ENCODE measurements around the gene PDSS2. TPM values are rescaled to one million over a fixed set of nuclear protein-coding genes. Genes with fewer than 3 reads are reported as not detected.

PDSS2 gene
- total and polyA plus RNA-seq, 2 donors (not counting 1 experiment from before 2014, with no cell fraction given), result 16.9 to 17.0 TPM

GRCh38 chr6:107345393-107345792 lies 114.0 kb downstream of the PDSS2 start:
- Mint-ChIP-seq H3K4me3 (no peak overlapping the region), H3K4me1 (peaks cover 6% of the 10 kb centered on the region), H3K27ac (no peak overlapping the region), H3K9me3 (ENCODE audit: insufficient read depth) (no peaks in the 10 kb centered on the region), H3K27me3 (no peaks in the 10 kb centered on the region)
- ATAC-seq (ENCODE audit: low read depth), result no peak
- no peak overlapping the region for H3K4me3 ChIP-seq (ENCODE audit: control extremely low read depth in 1 of 5, extremely low read depth in 1 of 5, insufficient read depth in 1 of 5, low read depth in 2 of 5, low read length in 4 of 5)
- H3K4me1 ChIP-seq (ENCODE audit: control insufficient read depth in 2 of 2, insufficient read depth in 2 of 2, low read length in 2 of 2), result no peaks in the 10 kb centered on the region
- TF ChIP-seq CTCF (IDR thresholded peaks at IDR 0.05) (no peak), EZH2 (IDR thresholded peaks at IDR 0.05; ENCODE audit: borderline replicate concordance, insufficient read depth, low read depth, low read length, poor library complexity, severe bottlenecking) (no peak)
- H3K36me3 ChIP-seq (replicated peaks in 1 of 2; ENCODE audit: control extremely low read depth in 1 of 2, control insufficient read depth in 1 of 2, extremely low read depth in 1 of 2, insufficient read depth in 2 of 2, low read length in 1 of 2), result peaks cover 0 to 1% of the 10 kb centered on the region in 2 experiments
- H3K27ac ChIP-seq (ENCODE audit: low read length in 2 of 2), result no peak overlapping the region
- intact Hi-C loops (cut with micrococcal nuclease), result no loop called here
- H3K9ac ChIP-seq (ENCODE audit: low read length), result no peak overlapping the region
- H3K27me3 ChIP-seq (replicated peaks in 1 of 4; ENCODE audit: control extremely low read depth in 1 of 4, control insufficient read depth in 3 of 4, insufficient read depth in 4 of 4, low read length in 3 of 4), result no peaks in the 10 kb centered on the region
- no peak for DNase-seq
- H4K20me1 ChIP-seq (ENCODE audit: control insufficient read depth, insufficient read depth, low read length, poor library complexity, severe bottlenecking), result no peaks in the 10 kb centered on the region
- H3K79me2 ChIP-seq (ENCODE audit: control insufficient read depth, insufficient read depth, low read length), result peaks cover 7% of the 10 kb centered on the region
- no peak overlapping the region for H3K4me2 ChIP-seq (replicated peaks; ENCODE audit: low read depth, low read length, poor library complexity, severe bottlenecking)
- POLR2A ChIA-PET, result no interaction called here
- H2AFZ ChIP-seq (ENCODE audit: insufficient read depth, low read depth, low read length, poor library complexity, severe bottlenecking), result no peak overlapping the region
- CTCF ChIA-PET, result no interaction called here
- H3K9me3 ChIP-seq (ENCODE audit: control extremely low read depth in 1 of 3, control insufficient read depth in 2 of 3, insufficient read depth in 1 of 3, low read length in 2 of 3), result no peaks in the 10 kb centered on the region

- H3K9ac ChIP-seq (ENCODE audit: low read length), result no peak overlapping the region
- H4K20me1 ChIP-seq (ENCODE audit: control insufficient read depth, insufficient read depth, low read length, poor library complexity, severe bottlenecking), result no peaks in the 10 kb centered on the region
- H3K4me1 ChIP-seq (ENCODE audit: control insufficient read depth in 2 of 2, insufficient read depth in 2 of 2, low read length in 2 of 2), result no peaks in the 10 kb centered on the region
- Mint-ChIP-seq H3K27ac (no peak overlapping the region), H3K27me3 (no peaks in the 10 kb centered on the region), H3K4me3 (no peak overlapping the region), H3K4me1 (peaks cover 6% of the 10 kb centered on the region), H3K9me3 (ENCODE audit: insufficient read depth) (no peaks in the 10 kb centered on the region)
- intact Hi-C loops (cut with micrococcal nuclease), result no loop called here
- H3K4me3 ChIP-seq (ENCODE audit: control extremely low read depth in 1 of 5, extremely low read depth in 1 of 5, insufficient read depth in 1 of 5, low read depth in 2 of 5, low read length in 4 of 5), result no peak overlapping the region
- TF ChIP-seq EZH2 (IDR thresholded peaks at IDR 0.05; ENCODE audit: borderline replicate concordance, insufficient read depth, low read depth, low read length, poor library complexity, severe bottlenecking), result no peak
- H3K36me3 ChIP-seq (replicated peaks in 1 of 2; ENCODE audit: control extremely low read depth in 1 of 2, control insufficient read depth in 1 of 2, extremely low read depth in 1 of 2, insufficient read depth in 2 of 2, low read length in 1 of 2), result peaks cover 0 to 1% of the 10 kb centered on the region in 2 experiments
- 92% methylated on average over 2 of the region's 2 CpGs for WGBS (ENCODE audit: insufficient coverage)
- H3K4me2 ChIP-seq (replicated peaks; ENCODE audit: low read depth, low read length, poor library complexity, severe bottlenecking), result no peak overlapping the region
- CTCF ChIA-PET, result no interaction called here
- no peak overlapping the region for H2AFZ ChIP-seq (ENCODE audit: insufficient read depth, low read depth, low read length, poor library complexity, severe bottlenecking)
- no peak overlapping the region for H3K27ac ChIP-seq (ENCODE audit: low read length in 2 of 2)
- POLR2A ChIA-PET, result no interaction called here
- DNase-seq (no peak), ATAC-seq (ENCODE audit: low read depth) (no peak)
- H3K27me3 ChIP-seq (replicated peaks in 1 of 4; ENCODE audit: control extremely low read depth in 1 of 4, control insufficient read depth in 3 of 4, insufficient read depth in 4 of 4, low read length in 3 of 4), result no peaks in the 10 kb centered on the region
- peaks cover 7% of the 10 kb centered on the region for H3K79me2 ChIP-seq (ENCODE audit: control insufficient read depth, insufficient read depth, low read length)
- no peaks in the 10 kb centered on the region for H3K9me3 ChIP-seq (ENCODE audit: control extremely low read depth in 1 of 3, control insufficient read depth in 2 of 3, insufficient read depth in 1 of 3, low read length in 2 of 3)
These were observed 114.4 kb downstream of the PDSS2 start for GRCh38 chr6:107344981-107345380.

All from B cell (primary cell).